Measurements from ENCODE around the gene SMIM14.
"Not testable (repeated sequence)": the region's sequence is repeated elsewhere in the genome, so short reads cannot be mapped to it uniquely, and the experiment has no call there.

Gene SMIM14

GRCh38 chr4:39638354-39639239 is at the start of gene SMIM14:
TSS of gene SMIM14 (minus strand) at chr4:39638865. CDS start at chr4:39605145, 33,720 bp downstream.
- peak; percentile 87 for DNase-seq (ENCODE audit: low read depth)

DNA sequence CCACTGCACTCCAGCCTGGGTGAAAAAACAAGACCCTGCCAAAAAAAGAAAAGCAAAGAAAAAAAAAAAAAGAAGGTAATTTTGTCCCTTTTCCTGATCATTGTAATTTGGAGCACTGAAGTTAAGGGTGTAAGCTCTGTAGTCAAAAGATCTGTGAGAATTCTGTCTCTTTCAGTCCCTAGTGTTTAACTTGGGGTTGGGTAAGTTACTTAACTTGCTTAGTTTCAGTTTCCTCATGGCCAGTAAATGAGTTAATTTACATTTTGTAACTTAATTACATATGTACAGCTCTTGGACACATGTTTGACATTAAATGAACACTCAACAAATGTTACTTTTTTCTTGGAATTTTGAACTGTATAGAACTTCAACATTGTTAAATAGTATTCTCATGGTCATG is 48.3 kb upstream of the SMIM14 start:
- no peak for DNase-seq (ENCODE audit: low read depth)

DNA sequence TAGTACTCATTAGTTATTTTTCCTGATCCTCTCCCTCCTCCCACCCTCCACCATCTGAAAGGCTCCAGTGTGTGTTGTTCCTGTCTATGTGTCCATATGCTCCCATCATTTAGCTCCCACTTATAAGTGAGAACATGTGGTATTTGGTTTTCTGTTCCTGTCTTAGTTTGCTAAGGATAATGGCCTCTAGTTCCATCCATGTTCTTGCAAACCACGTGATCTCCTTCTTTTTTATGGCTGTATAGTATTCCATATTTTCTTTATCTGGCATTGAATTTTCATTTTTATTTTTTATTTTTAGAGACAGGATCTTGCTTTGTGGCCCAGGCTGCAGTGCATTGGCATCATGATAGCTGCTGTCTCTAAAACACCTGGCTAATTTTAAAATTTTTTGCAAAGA is 47.3 kb upstream of the SMIM14 start:
- DNase-seq (ENCODE audit: low read depth): no peak

DNA sequence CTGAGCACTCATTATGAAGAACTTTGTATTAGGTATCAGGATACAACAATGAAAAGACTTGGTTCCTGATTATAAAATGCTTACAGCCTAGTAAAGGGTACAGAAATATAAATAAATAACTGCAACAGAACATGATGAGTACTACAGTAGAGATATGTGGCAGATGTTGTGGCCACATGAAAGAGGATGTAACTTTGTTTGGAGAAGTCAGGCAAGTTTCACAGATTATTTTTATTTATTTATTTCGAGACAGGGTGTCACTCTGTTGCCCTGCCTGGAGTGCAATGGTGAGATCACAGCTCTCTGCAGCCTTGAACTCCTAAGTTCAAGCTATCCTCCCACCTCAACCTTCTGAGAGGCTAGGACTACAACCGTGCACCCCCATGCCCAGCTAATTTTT is 43.5 kb upstream of the SMIM14 start:
- DNase-seq (ENCODE audit: low read depth): no peak

GRCh38 chr4:39681003-39681402 is 42.3 kb upstream of the SMIM14 start:
- not testable (repeated sequence) for DNase-seq (ENCODE audit: low read depth)

DNA sequence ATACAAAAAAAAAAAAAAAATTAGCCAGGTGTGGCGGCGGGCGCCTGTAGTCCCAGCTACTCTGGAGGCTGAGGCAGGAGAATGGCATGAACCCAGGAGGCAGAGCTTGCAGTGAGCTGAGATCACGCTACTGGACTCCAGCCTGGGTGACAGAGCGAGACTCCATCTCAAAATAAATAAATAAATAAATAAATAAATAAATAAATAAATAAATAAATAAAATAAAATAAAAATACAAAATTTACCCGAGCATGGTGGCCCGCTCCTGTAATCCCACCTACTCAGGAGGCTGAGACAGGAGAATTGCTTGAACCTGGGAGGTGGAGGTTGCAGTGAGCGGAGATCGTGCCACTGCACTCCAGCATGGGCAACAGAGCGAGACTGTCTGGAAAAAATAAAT is 37.0 kb upstream of the SMIM14 start:
- DNase-seq (ENCODE audit: low read depth): not testable (repeated sequence)

DNA sequence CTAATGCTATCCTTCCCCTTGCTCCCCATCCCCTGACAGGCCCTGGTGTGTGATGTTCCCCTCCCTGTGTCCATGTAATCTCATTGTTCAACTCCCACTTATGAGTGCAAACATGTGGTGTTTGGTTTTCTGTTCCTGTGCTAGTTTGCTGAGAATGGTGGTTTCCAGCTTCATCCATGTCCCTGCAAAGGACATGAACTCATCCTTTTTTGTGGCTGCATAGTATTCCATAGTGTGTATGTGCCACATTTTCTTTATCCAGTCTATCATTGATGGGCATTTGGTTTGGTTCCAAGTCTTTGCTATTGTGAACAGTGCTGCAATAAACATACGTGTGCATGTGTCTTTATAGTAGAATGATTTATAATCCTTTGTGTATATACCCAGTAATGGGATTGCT is 31.6 kb upstream of the SMIM14 start:
- not testable (repeated sequence) for DNase-seq (ENCODE audit: low read depth)

- DNase-seq (ENCODE audit: low read depth): no peak
These were observed 30.2 kb upstream of the SMIM14 start for GRCh38 chr4:39668887-39669286.

- DNase-seq (ENCODE audit: low read depth): no peak
These were observed 29.0 kb upstream of the SMIM14 start for GRCh38 chr4:39667706-39668105.

DNA sequence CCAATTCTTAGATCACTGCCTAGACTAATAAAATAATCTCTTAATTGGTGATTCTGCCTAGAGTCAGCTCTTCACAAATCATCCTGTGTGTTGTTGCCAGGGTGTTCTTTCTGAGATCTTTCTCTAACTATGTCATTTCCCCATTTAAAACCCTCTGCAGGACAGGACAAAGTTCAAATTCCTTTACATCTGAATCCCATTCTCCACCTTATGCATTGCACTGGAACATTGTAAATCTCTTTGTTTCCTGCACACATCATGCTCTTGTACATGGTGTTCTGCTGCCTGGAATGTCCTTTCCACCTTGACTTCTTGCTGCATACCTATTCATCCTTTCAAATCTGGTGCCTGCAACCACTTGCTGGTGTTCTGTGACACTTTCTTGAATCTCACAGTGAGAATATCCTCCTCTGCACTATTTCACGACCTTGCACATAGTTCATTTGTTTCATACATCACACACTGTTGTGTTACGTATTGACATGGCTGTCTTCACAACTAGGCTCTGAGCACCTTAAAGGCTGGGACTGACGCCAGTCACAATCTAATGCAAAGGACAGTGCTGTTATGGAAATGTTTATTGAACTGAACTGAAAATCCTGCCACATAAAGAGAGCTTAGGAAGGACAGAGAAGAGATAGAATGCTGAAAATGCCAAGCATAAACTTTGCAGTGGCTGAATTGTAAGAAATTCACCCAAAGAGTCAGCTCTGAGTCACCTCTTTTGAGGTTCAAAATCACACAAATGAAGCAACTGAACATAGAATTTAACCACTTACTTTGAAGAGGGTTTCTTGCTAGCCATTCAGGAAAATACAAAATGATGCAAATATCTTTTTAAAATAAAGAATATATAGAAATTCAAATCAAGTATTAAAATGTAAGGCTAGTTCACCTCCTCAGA is 26.4 kb upstream of the SMIM14 start:
- no peak for DNase-seq (ENCODE audit: low read depth)

DNA sequence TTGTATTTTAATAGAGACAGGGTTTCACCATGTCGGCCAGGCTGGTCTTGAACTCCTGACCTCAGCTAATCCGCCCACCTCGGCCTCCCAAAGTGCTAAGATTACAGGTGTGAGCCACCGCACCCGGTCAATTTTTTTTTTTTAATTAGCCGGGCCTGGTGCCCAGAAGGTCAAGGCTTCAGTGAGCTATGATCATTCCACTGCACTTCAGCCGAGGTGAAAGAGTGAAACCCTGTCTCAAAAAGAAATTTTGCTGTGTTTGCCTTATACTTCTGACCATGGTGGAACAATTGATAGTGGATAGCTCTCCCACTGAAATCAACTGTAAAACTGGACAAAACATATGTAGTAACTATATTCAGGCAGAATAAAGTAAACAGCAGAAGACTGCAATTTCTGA is 24.0 kb upstream of the SMIM14 start:
- DNase-seq (ENCODE audit: low read depth): no peak

DNA sequence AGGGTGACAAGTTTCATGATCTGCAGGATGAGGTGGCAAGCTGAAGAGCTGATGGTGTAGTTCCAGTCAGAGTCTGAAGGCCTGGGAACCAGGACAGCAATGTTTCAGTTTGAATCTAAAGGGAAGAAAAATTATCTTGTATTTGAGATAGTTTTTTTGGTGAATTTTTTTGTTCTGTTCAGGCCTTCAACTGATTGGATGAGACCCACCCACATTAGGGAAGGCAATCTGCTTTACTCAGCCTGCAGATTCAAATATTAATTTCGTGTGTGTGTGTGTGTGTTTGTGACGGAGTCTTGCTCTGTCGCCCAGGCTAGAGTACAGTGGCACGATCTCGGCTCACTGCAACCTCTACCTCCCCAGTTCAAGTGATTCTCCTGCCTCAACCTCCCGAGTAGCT is 22.1 kb upstream of the SMIM14 start:
- DNase-seq (ENCODE audit: low read depth): no peak

DNA sequence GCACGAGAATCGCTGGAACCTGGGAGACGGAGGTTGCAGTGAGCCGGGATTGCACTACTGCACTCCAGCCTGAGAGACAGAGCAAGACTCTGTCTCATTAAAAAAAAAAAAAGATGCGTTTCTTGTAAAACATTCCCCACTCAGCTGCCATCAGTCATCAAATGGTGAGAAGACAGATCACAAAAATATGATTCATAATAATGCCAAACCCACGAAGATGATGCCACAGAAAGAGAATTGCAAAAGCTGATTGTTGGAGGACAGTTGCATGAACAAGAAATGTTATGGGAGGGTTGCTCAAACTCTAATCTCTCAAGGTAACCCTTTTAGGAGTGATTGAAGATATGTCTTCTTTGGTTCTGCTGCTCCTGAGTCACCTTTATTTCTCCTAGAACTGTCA is 21.4 kb upstream of the SMIM14 start:
- DNase-seq (ENCODE audit: low read depth): no peak

GRCh38 chr4:39658756-39659155 is 20.1 kb upstream of the SMIM14 start:
- DNase-seq (ENCODE audit: low read depth): no peak

DNA sequence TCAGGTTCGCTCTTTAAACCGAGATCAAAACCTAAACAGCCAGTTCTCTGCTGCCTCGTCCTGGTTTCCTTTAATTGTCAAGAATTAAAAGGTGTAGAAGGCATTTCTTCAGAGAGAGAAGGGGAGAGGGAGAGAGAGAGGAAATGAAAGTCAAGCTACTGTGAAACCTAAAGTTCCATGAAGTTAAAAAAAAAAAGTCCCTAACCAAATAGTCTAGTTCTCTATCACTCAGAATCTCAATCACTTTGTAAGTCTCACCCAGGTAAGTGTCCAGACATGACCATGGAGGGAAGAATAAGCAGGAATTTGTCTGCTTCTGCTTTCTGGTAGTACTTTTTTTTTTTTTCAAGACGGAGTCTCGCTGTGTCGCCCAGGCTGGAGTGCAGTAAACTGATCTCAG is 18.8 kb upstream of the SMIM14 start:
- DNase-seq (ENCODE audit: low read depth): no peak

GRCh38 chr4:39656638-39657037 is 18.0 kb upstream of the SMIM14 start:
- not testable (repeated sequence) for DNase-seq (ENCODE audit: low read depth)

DNA sequence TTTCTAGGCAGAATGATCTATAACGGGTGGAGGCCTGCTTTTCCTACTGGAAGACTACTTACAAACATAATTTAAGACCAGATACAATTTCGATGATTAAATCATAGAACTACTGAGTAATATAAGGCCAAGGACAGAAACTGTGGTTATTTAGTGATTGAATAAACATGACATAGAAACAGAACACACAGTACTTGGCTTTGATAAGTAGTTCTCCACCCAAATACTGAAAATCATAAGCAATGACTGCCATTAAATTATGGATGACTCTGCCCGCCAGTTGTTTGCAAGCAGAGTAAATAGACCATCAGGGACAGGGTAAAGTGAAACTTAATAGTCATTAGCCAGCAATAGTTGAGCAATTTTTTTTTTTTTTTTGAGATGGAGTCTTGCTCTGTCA is 17.2 kb upstream of the SMIM14 start:
- DNase-seq (ENCODE audit: low read depth): no peak

GRCh38 chr4:39655211-39655610 is 16.5 kb upstream of the SMIM14 start:
- DNase-seq (ENCODE audit: low read depth): no peak

- not testable (repeated sequence) for DNase-seq (ENCODE audit: low read depth)
These were observed 12.9 kb upstream of the SMIM14 start for GRCh38 chr4:39651586-39651985.

DNA sequence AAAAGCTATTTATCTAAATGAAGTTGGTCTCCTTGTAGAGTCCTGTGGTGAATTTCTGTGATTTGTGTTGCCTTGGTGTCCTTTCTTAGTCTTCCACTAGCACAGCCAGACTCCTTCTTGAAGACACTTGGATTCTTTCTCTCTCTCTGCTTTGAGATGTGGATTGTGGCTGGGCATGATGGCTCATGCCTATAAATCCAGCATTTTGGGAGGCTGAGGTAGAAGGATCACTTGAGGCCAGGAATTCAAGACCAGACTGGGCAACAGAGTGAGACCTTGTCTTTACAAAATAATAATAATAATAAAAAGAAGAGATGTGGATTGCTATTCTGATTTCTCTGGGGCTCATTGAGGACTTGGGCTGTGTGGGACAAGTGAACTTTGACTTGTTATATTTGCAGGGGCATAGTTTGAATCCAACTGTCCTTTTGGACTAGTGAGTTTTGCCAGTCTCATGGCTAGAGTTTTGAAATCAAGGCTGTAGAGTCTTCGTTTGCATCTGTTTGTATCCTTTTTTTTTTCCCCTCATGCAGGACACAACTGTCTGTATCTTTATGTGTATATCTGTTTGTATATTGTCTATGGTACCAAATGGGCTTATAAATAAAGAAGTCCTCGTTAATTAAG is 11.1 kb upstream of the SMIM14 start:
- DNase-seq (ENCODE audit: low read depth): no peak

DNA sequence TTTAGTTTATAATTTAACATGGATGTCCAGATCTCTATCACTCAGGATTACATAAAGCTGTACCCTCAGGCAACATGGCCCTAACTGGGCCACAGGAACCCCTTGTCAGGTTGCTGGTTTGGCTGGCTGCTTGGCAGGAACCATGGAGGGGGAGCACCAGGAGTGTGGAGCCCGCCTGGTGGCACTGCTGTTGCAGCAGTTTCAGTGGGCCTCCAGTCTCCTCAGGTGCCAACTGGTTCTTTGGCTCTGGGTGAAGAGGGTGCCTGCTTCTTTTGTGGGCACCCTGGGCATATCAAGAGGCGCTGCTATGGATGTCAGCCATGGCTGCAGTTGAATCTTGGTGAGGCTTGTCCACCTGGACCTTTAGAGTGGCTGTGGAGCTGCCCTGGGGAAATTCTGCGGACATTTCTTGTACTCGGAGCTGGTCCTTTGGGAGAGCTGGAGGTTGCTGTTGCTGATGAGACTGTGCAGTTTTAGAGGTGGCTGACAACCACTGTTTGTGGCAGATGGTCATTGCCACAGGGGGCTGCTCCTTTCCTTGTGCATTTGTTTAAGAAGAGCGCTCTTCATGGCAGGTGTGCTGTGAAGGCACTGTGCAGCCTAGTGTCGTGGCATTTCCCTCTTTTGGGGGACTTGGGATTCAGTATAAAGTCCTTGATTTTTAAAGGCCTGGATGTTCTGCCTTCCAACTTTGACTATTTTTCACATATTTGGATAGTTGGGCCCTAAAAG is 10.3 kb upstream of the SMIM14 start:
- DNase-seq (ENCODE audit: low read depth): no peak

- DNase-seq (ENCODE audit: low read depth): no peak
These were observed 9.5 kb upstream of the SMIM14 start for GRCh38 chr4:39648213-39648612.
